COR-L47 (cell line): ENCODE measurements around the gene VASH2.
"Not testable (repeated sequence)": the region's sequence is repeated elsewhere in the genome, so short reads cannot be mapped to it uniquely, and the experiment has no call there.

Experiments
- DNase-seq: peaks from one replicate; lab custom pipeline; 2025; lab: John Stamatoyannopoulos, UW

VASH2 gene

GRCh38 chr1:212957546-212957945 lies 7.2 kb downstream of the VASH2 start:
- DNase-seq: no peak

DNA sequence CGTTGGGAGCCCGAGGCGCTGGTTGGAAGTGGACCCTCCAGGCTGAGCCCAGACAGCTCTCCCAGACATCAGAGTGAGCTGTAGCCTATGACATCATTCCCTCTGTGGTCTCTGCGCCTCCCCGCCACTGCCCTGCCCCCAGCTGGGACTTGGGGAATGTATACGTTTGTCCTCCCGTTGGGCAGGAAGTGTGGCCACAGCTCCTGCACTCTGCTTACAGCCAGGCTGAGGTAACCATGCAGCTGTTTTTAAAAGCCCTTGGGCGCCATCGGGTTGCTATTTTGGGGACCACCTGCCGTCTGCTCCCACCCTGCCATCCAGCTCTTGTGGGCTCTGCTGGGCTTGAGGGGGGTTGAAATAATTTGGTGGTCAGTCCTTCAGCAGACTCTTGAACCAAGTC lies 7.8 kb downstream of the VASH2 start:
- DNase-seq: no peak

DNA sequence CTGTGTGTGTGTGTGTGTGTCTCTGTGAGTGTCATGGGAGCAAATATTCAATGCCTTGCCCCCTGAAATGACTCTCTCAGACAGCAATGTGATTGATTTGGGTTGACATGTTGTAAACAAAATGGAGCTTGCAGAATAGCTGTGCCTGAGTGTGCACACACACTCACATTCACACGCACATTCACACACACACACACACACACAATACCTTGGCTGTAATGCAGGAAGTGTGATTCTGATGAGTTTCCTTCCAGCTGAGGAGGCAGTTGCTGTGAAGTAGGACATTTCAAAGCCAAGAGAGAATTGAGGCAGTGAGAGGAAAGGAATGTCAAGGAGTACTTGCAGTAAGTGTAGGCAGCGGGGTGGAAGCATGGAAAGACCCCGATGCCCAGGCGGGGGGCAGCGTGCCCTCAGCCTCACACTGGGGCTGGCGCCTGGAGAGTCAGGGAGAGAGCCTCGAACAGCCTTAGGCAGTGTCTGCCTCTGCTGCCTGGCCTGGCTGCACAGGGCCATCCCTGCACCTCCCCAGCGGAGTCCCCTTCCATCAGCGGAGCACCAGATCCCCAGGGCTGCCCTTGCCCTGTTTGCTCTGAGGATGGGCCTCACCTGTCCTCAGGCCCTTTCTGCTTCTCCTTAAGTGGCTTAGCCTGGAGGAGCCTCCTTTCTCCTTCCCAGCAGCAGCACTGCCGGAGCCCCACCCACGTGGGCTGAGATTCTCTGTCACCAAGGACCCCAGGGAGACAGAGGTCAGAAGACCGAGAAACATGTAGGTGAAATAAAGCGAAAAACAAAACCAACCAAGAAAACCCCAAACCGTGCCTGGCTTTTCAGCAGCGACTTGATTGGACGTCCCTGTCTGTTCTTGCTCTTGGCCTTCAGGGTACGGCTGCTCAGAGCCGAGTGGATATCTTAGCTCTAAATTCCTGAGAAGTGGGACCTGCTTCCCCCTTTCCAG lies 9.2 kb downstream of the VASH2 start:
- DNase-seq: no peak

GRCh38 chr1:212960932-212961331 lies 10.6 kb downstream of the VASH2 start:
- no peak for DNase-seq

GRCh38 chr1:212962509-212962908 lies 12.2 kb downstream of the VASH2 start:
- DNase-seq: peak; percentile 59

DNA sequence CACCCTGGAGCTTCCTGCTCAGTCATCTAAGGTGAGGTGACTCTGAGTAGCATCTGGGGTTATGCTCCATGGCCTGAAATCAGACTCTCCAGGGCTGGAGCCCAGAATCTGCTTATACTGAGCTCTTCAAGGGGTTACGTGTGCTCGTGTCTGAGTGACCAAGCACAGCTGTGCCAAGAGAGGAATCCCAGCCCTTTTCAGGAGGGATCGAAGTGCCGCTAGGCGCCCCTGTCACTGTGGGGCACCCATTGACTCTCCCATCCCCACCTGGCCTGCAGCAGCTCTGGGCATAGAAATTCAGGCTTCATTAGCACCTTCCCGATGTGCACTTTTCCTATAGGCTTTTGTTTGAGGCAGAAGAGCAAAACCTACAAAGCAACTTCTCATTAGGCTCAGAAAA lies 13.8 kb downstream of the VASH2 start:
- DNase-seq: no peak

DNA sequence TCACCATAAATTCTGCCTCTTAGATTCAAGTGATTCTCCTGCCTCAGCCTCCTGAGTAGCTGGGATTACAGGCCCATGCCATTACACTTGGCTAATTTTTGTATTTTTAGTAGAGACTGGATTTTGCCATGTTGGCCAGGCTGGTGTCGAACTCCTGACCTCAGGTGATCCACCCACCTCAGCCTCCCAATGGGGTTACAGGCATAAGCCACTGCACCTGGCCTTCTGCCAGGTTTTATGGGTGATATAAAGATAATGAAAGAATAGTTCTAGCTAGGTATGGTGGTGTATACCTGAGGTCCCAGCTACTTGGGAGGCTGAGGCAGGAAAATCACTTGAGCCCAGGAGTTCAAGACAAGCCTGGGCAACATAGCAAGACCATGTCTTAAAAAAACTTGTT lies 14.7 kb downstream of the VASH2 start:
- DNase-seq: not testable (repeated sequence)

DNA sequence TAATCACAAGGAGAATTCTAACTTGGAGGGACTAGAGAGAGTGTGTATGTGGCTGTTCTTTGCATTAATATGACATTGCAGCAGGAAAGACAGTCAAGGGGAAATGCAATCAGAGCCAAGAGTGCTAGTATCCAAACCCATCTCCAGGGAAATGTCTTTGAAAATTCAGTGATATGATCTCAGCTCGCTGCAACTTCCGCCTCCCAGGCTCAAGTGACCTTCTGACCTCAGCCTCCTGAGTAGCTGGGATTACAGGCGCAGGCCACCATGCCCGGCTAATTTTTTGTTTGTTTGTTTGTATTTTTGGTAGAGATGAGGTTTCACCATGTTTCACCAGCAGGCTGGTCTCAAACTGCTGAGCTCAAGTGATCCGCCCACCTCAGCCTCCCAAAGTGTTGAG lies 16.3 kb downstream of the VASH2 start:
- DNase-seq: no peak

- DNase-seq: peak; percentile 3
Measured at GRCh38 chr1:212967801-212968200, 17.5 kb downstream of the VASH2 start.

GRCh38 chr1:212968368-212968863 lies 18.1 kb downstream of the VASH2 start:
- no peak for DNase-seq

DNA sequence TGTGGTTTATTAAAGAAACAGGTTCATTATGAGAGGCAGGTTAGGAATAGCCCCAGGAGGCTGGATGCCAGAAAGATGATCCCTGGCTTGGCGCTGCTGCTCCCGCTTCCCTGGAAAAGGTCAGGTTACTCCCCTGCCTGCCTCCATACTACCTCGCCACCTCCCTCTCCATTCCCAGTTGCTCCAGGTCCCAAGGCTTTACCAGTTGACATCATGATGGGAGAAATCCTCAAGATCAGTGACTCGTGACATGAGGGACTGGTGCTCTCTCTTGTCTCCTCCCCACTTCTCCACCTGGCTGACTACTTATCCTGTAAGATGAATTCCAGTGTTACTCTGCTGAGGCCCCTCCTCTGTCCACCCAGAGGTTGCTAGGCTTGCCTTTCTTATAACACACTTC lies 19.7 kb downstream of the VASH2 start:
- DNase-seq: no peak

DNA sequence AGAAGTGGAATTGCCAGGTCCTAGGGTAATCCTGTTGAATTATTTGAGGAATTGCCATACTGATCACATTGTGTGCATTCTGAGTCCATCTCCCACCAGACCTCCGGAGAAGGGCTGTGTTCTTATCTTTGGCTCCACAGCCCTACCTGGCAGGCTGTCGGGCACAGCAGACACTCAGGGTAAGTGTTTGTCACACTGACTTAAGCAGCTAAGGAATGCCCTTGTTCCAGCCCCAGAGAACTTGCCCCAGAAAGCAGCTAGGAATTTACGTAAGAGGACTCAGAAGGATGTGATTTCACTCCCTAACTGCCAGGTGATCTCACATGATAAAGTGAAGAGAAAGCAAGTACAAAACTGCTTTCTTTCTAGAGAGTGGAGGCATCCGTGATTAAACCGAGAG lies 21.0 kb downstream of the VASH2 start:
- no peak for DNase-seq

DNA sequence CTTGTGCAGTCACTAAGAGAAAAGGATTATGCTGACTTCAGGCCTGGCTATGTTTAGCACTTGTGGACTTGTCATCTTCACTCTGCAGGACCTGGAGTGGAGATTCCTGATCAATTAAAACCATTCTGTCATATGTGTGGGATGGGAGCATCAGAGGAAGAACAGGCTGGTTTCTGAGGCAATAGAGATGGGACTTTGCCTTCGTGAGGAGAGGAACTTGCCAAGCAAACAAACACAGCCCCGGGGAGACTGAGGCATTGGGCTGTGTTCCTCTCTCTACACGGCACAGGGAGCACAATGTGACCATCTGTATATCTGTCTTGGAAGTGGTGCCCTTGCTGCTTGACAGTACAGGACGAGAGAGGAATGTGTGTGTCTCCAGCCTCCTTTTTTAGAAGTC lies 23.1 kb downstream of the VASH2 start:
- DNase-seq: no peak

GRCh38 chr1:212973899-212974298 lies 23.6 kb downstream of the VASH2 start:
- no peak for DNase-seq

- DNase-seq: no peak
Measured at GRCh38 chr1:212974711-212975110, 24.4 kb downstream of the VASH2 start.

- no peak for DNase-seq
Measured at GRCh38 chr1:212975111-212975918, 25.0 kb downstream of the VASH2 start.

DNA sequence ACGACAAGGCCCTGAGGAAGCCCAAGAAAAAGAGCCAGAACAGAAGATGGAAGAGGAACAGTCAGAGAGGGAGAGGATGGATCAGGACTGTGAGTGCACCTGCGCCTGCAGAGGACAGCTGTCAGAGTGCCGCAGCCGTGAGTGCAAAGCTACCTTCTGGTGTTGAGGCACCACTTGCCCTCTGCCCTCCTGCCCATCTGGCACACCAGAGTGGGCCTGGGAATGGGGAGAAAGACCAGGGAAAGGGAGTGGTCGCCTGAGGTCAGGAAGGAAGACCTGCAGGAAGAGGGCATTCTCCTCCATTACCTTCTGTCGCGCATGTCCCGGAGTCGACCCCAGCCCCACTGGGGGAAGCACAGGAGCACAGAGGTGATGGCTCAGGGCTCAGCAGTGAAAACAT lies 26.2 kb downstream of the VASH2 start:
- DNase-seq: no peak

- no peak for DNase-seq
Measured at GRCh38 chr1:212977781-212978645, 27.7 kb downstream of the VASH2 start.

GRCh38 chr1:212979340-212980122 lies 29.2 kb downstream of the VASH2 start:
- no peak for DNase-seq

DNA sequence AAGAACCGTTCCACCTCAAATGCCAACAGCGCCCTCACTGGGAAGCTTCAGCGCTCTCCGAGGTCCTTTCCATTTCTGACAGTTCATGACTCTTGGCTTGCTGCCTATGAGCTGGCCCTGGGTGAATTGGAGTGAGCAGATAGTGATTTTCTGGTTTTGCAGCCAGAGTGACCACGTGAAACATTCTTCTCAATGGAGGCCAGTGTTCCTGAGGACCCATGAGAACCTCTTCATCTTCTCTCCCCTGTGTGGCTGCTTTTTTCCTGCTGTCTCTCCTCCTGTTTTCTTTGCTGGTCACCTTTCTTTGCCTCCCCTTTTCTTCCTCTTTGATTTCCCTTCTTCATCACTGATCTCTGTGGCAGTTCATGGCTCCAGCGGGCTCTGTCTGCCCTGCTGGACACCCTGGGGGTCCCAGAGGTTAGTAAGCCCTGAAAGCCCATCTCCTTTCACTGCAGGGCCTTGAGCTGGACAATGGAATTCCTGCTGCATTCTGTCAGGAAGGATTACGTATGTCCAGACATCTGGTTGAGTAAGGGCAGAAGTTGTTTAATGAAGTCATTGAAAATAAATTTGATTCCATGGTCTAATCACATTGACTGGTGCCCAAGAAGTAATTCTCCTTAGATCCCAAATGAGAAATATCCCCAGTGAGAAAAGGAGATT lies 29.9 kb downstream of the VASH2 start:
- no peak for DNase-seq
